Measurements from ENCODE around the gene PCDHB13.
"Not testable (repeated sequence)": the region's sequence is repeated elsewhere in the genome, so short reads cannot be mapped to it uniquely, and the experiment has no call there.

Gene PCDHB13

DNA sequence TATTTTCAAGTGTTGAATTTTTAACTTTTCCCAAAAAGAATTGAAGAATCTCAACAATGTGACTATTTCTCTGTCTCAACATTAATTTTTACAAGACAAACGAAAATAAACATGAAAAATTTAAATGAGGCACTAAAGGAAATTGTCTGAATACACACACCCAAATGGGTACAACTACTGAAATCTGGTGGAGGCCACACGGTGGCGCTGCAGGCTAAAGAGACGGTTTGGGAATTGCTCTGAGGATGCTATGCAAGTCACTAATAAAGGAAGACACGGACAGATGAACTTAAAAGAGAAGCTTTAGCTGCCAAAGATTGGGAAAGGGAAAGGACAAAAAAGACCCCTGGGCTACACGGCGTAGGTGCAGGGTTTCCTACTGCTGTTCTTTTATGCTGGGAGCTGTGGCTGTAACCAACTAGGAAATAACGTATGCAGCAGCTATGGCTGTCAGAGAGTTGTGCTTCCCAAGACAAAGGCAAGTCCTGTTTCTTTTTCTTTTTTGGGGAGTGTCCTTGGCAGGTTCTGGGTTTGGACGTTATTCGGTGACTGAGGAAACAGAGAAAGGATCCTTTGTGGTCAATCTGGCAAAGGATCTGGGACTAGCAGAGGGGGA is 21.5 kb upstream of the PCDHB13 start, which contains the start of gene PCDHB10:
Gene PCDHB10 (plus strand): TSS at position 244 of the 616 bp plus-strand sequence. CDS start 200 bp downstream, at position 444.
- no peak for DNase-seq
- no peak within 1 kb of the TSS for H3K27ac Mint-ChIP-seq
- peaks cover 40% of the 10 kb centered on the region for H3K9me3 Mint-ChIP-seq
- no peak within 1 kb of the TSS for H3K4me3 Mint-ChIP-seq
- peaks cover 67% of the 10 kb centered on the region for H3K27me3 Mint-ChIP-seq
- no peaks in the 10 kb centered on the region for H3K4me1 Mint-ChIP-seq (ENCODE audit: low read depth)
- H3K36me3 Mint-ChIP-seq (ENCODE audit: low read depth) = peaks cover 14% of the 10 kb centered on the region

- not testable (repeated sequence) for H3K4me3 Mint-ChIP-seq
These were observed 19.4 kb upstream of the PCDHB13 start for GRCh38 chr5:141194332-141194731.

DNA sequence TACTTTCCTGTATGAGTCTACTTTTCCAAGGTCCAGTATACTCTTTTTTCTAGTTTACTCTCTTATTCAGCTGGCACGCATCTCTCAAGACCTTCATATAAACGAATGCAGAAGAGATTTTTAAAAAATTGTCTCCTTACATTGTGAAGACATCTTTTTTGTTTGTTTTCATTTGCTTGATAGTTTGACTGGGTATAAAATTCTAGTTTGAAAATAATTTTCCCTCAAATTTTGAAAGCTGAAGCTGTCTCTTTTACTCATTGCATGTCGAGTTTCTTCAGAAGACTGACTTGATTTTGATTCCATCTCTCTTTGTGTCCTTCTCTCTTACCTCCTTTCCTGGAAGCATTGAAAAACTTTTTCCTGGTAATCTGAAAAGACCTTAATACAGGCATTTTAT is 17.4 kb upstream of the PCDHB13 start:
- Mint-ChIP-seq H3K4me3 (no peak overlapping the region), H3K36me3 (ENCODE audit: low read depth) (peaks cover 7% of the 10 kb centered on the region), H3K27me3 (peaks cover 69% of the 10 kb centered on the region)

More at GRCh38 chr5:141194332-141194731, 19.4 kb upstream of the PCDHB13 start:
- H3K9me3 Mint-ChIP-seq = peaks cover 39% of the 10 kb centered on the region
- peaks cover 69% of the 10 kb centered on the region for H3K27me3 Mint-ChIP-seq
- H3K4me1 Mint-ChIP-seq (ENCODE audit: low read depth); DNase-seq; H3K27ac Mint-ChIP-seq; H3K36me3 Mint-ChIP-seq (ENCODE audit: low read depth): not testable (repeated sequence)

DNA sequence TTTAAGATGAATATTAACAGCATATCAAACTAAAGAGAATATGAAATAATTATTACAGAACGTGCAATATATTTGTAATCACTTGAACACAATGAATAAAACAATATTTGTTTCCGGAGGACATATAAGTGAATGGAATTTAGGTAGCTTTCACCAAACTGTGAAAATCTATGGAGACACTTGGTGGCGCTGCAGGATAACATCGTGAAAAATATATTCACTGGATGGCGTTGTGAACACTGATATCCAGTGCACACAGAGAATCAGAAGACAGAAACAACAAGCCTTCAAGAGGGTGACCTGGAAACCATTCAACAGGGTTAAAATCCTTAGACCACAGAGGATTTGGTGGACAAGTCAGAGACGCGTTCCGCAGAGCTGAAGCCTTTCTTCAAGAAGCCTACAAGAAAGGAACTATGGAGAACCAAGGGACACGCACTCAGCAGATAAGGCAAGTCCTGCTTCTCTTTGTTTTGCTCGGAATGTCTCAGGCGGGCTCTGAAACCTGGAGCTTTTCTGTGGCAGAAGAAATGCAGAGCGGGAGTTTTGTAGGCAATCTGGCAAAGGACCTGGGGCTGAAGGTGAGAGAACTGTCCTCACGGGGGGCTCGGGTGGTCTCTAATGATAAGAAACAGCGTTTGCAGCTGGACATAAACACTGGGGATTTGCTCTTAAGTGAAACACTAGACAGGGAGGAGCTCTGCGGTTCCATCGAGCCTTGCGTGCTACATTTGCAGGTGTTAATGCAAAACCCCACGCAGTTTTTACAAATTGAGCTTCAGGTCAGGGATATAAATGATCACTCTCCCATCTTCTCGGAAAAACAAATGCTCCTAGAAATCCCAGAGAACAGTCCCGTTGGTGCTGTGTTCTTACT is 14.1 kb upstream of the PCDHB13 start, which contains the start of gene PCDHB11:
Gene PCDHB11 (plus strand): TSS at position 269 of the 877 bp plus-strand sequence. CDS start 148 bp downstream, at position 417.
- Mint-ChIP-seq H3K4me1 (ENCODE audit: low read depth) (no peaks in the 10 kb centered on the region), H3K4me3 (no peak within 1 kb of the TSS), H3K27ac (no peak within 1 kb of the TSS), H3K9me3 (peaks cover 30% of the 10 kb centered on the region), H3K27me3 (peaks cover 56% of the 10 kb centered on the region), H3K36me3 (ENCODE audit: low read depth) (peaks cover 3% of the 10 kb centered on the region)
- DNase-seq = no peak

More for the DNA sequence above, 17.4 kb upstream of the PCDHB13 start:
- no peak for DNase-seq
- Mint-ChIP-seq H3K4me1 (ENCODE audit: low read depth) (no peaks in the 10 kb centered on the region), H3K9me3 (peaks cover 44% of the 10 kb centered on the region), H3K27ac (no peak overlapping the region)

DNA sequence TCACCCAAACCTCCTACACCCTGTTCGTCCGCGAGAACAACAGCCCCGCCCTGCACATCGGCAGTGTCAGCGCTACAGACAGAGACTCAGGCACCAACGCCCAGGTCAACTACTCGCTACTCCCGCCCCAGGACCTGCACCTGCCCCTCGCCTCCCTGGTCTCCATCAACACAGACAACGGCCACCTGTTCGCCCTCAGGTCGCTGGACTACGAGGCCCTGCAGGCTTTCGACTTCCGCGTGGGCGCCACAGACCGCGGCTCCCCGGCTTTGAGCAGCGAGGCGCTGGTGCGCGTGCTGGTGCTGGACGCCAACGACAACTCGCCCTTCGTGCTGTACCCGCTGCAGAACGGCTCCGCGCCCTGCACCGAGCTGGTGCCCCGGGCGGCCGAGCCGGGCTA is 12.6 kb upstream of the PCDHB13 start:
- H3K36me3 Mint-ChIP-seq (ENCODE audit: low read depth); H3K27ac Mint-ChIP-seq; H3K4me1 Mint-ChIP-seq (ENCODE audit: low read depth); H3K4me3 Mint-ChIP-seq; DNase-seq: not testable (repeated sequence)
- H3K9me3 Mint-ChIP-seq = peaks cover 25% of the 10 kb centered on the region
- H3K27me3 Mint-ChIP-seq = peaks cover 60% of the 10 kb centered on the region

GRCh38 chr5:141201646-141202045 is 12.1 kb upstream of the PCDHB13 start:
- not testable (repeated sequence) for H3K4me3 Mint-ChIP-seq; H3K27ac Mint-ChIP-seq; H3K36me3 Mint-ChIP-seq (ENCODE audit: low read depth); H3K4me1 Mint-ChIP-seq (ENCODE audit: low read depth); DNase-seq
- peaks cover 20% of the 10 kb centered on the region for H3K9me3 Mint-ChIP-seq
- peaks cover 59% of the 10 kb centered on the region for H3K27me3 Mint-ChIP-seq

DNA sequence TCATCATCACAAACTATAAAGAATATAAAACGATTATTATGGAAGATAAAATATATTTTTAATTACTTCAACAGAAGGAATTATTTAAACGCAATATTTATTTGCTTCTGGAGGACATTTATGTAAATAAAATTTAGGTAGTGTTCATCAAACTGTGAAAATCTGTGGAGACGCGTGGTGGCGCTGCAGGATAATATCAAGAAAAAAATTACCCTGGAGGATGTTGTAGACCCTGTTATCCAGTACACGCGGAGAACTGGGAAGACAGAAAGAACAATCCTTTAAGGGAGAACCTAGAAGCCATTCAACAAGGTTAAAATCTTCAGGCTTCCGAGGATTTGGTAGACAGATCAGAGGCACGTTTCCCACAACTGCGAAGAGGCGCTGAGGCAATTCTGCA is 5.2 kb upstream of the PCDHB13 start, which contains the start of gene PCDHB12:
Gene PCDHB12 (plus strand): TSS at position 242 of the 400 bp plus-strand sequence. CDS start 189 bp downstream, outside the sequence.
- peaks cover 69% of the 10 kb centered on the region for H3K27me3 Mint-ChIP-seq
- no peaks in the 10 kb centered on the region for H3K4me1 Mint-ChIP-seq (ENCODE audit: low read depth)
- no peak within 1 kb of the TSS for H3K4me3 Mint-ChIP-seq

DNA sequence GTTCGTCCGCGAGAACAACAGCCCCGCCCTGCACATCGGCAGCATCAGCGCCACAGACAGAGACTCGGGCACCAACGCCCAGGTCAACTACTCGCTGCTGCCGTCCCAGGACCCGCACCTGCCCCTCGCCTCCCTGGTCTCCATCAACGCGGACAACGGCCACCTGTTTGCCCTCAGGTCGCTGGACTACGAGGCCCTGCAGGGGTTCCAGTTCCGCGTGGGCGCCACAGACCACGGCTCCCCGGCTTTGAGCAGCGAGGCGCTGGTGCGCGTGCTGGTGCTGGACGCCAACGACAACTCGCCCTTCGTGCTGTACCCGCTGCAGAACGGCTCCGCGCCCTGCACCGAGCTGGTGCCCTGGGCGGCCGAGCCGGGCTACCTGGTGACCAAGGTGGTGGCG is 3.4 kb upstream of the PCDHB13 start:
- not testable (repeated sequence) for H3K4me3 Mint-ChIP-seq; H3K4me1 Mint-ChIP-seq (ENCODE audit: low read depth)
- H3K27me3 Mint-ChIP-seq = peaks cover 79% of the 10 kb centered on the region

More for the DNA sequence above, 5.2 kb upstream of the PCDHB13 start, which contains the start of gene PCDHB12:
- no peak for DNase-seq
- peaks cover 3% of the 10 kb centered on the region for H3K9me3 Mint-ChIP-seq
- H3K27ac Mint-ChIP-seq = no peak within 1 kb of the TSS
- H3K36me3 Mint-ChIP-seq (ENCODE audit: low read depth) = peaks cover 2% of the 10 kb centered on the region

GRCh38 chr5:141210849-141211248 is 2.9 kb upstream of the PCDHB13 start:
- not testable (repeated sequence) for H3K27ac Mint-ChIP-seq; H3K36me3 Mint-ChIP-seq (ENCODE audit: low read depth); H3K4me1 Mint-ChIP-seq (ENCODE audit: low read depth); H3K4me3 Mint-ChIP-seq; DNase-seq
- Mint-ChIP-seq H3K27me3 (peaks cover 80% of the 10 kb centered on the region), H3K9me3 (peaks cover 14% of the 10 kb centered on the region)

More for the DNA sequence above, 3.4 kb upstream of the PCDHB13 start:
- not testable (repeated sequence) for H3K27ac Mint-ChIP-seq; H3K36me3 Mint-ChIP-seq (ENCODE audit: low read depth); DNase-seq
- H3K9me3 Mint-ChIP-seq = peaks cover 13% of the 10 kb centered on the region

DNA sequence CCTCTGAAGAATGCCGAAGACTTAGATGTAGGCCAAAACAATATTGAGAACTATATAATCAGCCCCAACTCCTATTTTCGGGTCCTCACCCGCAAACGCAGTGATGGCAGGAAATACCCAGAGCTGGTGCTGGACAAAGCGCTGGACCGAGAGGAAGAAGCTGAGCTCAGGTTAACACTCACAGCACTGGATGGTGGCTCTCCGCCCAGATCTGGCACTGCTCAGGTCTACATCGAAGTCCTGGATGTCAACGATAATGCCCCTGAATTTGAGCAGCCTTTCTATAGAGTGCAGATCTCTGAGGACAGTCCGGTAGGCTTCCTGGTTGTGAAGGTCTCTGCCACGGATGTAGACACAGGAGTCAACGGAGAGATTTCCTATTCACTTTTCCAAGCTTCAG is 864 bp downstream of the PCDHB13 start:
- H3K4me1 Mint-ChIP-seq (ENCODE audit: low read depth); H3K4me3 Mint-ChIP-seq; H3K27ac Mint-ChIP-seq; DNase-seq: not testable (repeated sequence)
- peaks cover 30% of the 10 kb centered on the region for H3K9me3 Mint-ChIP-seq
- H3K27me3 Mint-ChIP-seq = peaks cover 71% of the 10 kb centered on the region
- peaks cover 16% of the 10 kb centered on the region for H3K36me3 Mint-ChIP-seq (ENCODE audit: low read depth)

DNA sequence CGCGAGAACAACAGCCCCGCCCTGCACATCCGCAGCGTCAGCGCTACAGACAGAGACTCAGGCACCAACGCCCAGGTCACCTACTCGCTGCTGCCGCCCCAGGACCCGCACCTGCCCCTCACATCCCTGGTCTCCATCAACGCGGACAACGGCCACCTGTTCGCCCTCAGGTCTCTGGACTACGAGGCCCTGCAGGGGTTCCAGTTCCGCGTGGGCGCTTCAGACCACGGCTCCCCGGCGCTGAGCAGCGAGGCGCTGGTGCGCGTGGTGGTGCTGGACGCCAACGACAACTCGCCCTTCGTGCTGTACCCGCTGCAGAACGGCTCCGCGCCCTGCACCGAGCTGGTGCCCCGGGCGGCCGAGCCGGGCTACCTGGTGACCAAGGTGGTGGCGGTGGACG is 1.8 kb downstream of the PCDHB13 start:
- peaks cover 36% of the 10 kb centered on the region for H3K9me3 Mint-ChIP-seq
- peaks cover 16% of the 10 kb centered on the region for H3K36me3 Mint-ChIP-seq (ENCODE audit: low read depth)
- H3K27me3 Mint-ChIP-seq = peaks cover 73% of the 10 kb centered on the region
- H3K4me1 Mint-ChIP-seq (ENCODE audit: low read depth); H3K27ac Mint-ChIP-seq; DNase-seq; H3K4me3 Mint-ChIP-seq: not testable (repeated sequence)

GRCh38 chr5:141216035-141216434 is 2.3 kb downstream of the PCDHB13 start:
- DNase-seq; H3K4me3 Mint-ChIP-seq; H3K4me1 Mint-ChIP-seq (ENCODE audit: low read depth); H3K27ac Mint-ChIP-seq: not testable (repeated sequence)
- peaks cover 75% of the 10 kb centered on the region for H3K27me3 Mint-ChIP-seq
- H3K36me3 Mint-ChIP-seq (ENCODE audit: low read depth) = peaks cover 14% of the 10 kb centered on the region
- peaks cover 33% of the 10 kb centered on the region for H3K9me3 Mint-ChIP-seq

GRCh38 chr5:141223112-141223783 is 9.5 kb downstream of the PCDHB13 start, which contains the start of gene PCDHB14:
TSS of gene PCDHB14 (plus strand) at chr5:141223343. CDS start at chr5:141223506, 163 bp downstream.
- Mint-ChIP-seq H3K4me1 (ENCODE audit: low read depth) (peaks cover 6% of the 10 kb centered on the region), H3K27ac (no peak within 1 kb of the TSS), H3K36me3 (ENCODE audit: low read depth) (peaks cover 11% of the 10 kb centered on the region), H3K4me3 (peak within 1 kb of the TSS; percentile 11), H3K9me3 (peaks cover 21% of the 10 kb centered on the region), H3K27me3 (peaks cover 72% of the 10 kb centered on the region)
- no peak for DNase-seq

- not testable (repeated sequence) for H3K4me3 Mint-ChIP-seq; H3K4me1 Mint-ChIP-seq (ENCODE audit: low read depth); H3K27ac Mint-ChIP-seq; H3K36me3 Mint-ChIP-seq (ENCODE audit: low read depth); DNase-seq
- Mint-ChIP-seq H3K9me3 (peaks cover 15% of the 10 kb centered on the region), H3K27me3 (peaks cover 62% of the 10 kb centered on the region)
These were observed 11.1 kb downstream of the PCDHB13 start for GRCh38 chr5:141224844-141225243.
